Inferior parietal cortex (tissue), 1 donor: Measurements from ENCODE around the gene SMS.
"Not testable (repeated sequence)": the region's sequence is repeated elsewhere in the genome, so short reads cannot be mapped to it uniquely, and the experiment has no call there.

Source experiments
- DNase-seq: peaks from one replicate; pipeline ENCODE4 v3.0.0-alpha.2; 2016; ENCODE audit errors: extremely low spot score

SMS gene

DNA sequence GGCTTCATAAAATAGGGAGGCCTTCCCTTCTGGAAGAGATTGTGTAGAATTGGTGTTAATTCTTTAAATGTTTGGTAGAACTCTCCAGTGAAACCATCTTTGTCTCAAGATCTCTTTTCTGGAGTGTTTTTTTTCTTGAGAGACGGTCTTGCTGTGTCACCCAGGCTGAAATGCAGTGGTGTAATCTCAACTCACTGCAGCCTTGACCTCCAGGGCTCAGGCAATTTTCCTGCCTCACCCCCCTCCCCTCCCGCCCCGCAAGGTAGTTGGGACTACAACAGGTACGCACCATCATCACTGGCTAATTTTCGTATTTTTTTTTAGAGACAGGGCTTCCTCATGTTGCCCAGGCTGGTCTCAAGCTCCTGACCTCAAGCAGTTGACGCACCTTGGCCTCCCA is 12.1 kb downstream of the SMS start:
- no peak for DNase-seq

DNA sequence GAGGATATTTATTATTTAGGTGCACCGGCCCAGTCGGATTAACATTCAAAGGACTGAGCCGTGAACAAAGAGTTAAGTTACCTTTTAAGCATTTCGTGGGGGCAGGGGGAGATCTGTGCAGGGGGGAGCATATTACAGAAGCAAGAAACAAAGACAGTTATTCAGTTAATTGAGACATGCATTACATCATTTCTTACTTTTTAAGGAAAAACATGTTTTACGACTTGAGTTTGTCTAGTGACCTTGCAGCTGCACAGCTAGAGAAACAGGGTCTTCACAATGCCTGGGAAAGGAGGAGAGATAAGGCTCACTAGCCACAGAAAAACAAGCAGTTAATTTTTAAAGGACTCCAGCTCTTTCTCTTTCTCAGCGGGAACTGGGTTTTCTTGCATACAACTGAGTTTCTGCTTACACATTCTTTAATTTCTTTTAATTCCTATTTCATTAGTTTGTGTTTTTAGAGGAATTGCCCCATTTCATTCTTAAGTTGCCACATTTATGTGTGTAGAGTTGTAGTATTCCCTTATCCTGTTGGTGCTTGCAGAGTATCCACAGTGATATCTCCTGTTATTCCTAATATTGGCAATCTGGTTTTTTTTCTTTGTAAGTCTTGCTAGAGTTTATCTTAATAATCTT is 12.8 kb downstream of the SMS start:
- DNase-seq, result not testable (repeated sequence)

DNA sequence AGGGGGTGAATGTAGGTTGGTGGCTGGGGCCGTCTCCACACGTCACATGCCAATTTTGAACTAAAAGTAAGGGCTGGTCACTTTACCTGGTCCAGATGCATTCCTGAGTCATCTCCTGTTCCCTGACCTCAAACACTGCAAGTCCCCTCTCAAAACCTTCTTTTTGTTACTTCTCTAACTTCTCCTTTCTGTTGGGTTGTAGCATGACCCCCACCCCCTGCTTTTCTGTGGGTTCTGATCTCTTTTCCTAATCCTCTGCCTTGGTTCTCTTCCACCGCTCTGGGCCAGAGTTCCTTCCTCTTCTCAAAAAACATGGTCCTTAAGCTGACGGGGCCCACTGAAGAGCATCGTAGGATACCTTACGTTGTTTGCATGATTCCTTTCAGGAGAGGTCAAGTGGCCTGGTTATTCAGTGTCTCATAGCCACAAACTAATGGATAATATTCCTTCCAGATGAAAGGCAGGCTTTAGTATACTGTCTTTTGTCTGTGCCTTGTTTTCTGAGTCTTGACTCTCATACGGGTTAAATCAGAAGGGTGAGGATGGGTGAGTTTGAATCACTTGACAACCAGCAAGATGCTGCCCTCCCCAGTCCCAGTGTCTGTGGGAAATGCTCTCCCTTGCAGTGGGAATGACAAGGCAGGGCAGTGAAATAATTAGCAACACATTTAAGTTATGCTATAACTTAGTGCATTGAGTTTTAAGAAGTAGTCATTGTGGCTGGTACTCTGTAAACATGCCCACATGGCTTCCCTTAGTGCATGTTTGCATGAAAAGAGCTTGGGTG is 15.1 kb downstream of the SMS start:
- no peak for DNase-seq

DNA sequence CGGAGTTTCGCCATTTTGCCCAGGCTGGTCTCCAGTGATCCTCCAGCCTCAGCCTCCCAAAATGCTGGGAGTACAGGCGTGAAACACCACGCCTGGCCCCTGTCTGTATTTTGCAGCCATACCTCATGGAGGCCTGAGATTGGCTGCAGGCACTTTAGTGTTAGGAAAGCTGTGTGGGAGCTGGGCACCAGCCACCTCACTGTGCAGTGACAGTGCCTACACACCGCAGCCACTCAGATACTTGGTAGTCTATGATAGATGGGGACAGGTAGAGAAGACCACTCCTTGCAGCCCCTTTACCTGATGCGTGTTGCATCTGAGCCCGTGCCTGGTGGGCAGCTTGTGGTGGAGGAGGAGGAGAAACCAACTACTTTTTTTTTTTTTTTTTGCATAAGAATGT is 16.3 kb downstream of the SMS start:
- no peak for DNase-seq

DNA sequence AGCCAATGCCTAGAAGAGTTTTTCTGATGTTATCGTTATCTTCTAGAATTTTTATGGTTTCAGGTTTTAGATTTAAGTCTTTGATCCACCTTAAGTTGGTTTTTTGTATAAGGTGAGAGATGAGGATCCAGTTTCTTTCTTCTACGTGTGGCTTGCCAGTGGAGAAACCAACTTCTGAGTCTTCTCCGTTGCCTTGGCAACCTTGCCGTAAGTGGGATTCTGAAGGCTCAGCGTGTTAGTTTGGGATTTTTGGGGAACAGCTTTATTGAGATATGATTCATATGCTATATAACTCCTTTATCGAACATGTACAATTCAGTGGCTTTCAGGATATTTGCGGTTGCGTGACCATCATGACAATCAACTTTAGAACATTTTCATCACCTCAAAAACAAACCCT is 17.7 kb downstream of the SMS start:
- DNase-seq, result no peak

DNA sequence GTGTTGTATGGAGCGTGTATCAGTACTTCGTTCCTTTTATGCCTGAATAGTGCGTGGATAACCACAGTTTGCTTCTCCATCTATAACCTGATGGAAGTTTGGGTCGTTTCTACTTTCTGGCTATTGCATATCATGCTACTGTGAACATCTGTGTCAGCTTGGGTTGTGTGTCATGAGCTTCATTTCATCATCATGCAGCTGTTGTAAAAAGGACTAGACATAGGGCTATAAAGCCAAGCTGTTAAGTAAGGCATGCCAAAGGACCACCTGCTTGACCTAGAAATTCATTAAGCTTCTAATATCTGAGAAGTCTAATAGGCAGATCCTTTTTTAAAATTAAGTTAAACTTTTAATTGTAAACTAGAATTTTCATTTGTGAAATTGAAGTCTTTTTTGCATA is 18.4 kb downstream of the SMS start:
- no peak for DNase-seq

DNA sequence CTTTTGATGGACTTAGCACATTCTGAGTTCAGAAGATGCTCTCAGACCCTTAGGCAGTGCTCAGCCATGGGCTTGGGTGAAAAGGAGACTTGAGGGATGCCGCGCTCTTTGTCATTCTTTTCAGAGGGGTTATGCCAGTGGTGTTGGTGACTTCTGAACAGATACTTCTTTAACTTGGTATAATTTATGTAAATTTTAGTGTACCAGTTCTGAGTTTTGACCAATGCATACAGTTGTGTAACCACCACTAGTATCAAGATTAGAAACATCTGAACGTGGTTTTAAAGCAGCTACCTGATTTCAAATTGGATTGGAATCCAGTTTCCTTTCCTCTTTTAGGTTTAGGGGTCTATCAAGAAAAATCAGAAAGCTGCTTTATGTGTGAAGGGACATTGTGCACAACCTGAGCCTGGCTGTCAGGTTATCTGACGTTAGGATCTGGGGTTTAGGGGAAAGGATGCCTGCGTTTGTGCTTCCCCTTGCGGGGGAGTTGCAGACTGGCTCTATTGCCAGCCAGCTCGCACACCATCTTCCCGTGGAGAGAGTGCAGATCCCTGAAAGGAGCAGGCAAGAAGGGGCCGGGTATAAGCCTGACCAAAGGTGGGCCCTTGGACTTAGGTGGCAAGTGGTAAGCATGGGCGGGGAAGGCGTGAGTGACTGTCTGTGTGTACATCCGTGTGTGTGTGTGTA is 19.0 kb downstream of the SMS start:
- no peak for DNase-seq

DNA sequence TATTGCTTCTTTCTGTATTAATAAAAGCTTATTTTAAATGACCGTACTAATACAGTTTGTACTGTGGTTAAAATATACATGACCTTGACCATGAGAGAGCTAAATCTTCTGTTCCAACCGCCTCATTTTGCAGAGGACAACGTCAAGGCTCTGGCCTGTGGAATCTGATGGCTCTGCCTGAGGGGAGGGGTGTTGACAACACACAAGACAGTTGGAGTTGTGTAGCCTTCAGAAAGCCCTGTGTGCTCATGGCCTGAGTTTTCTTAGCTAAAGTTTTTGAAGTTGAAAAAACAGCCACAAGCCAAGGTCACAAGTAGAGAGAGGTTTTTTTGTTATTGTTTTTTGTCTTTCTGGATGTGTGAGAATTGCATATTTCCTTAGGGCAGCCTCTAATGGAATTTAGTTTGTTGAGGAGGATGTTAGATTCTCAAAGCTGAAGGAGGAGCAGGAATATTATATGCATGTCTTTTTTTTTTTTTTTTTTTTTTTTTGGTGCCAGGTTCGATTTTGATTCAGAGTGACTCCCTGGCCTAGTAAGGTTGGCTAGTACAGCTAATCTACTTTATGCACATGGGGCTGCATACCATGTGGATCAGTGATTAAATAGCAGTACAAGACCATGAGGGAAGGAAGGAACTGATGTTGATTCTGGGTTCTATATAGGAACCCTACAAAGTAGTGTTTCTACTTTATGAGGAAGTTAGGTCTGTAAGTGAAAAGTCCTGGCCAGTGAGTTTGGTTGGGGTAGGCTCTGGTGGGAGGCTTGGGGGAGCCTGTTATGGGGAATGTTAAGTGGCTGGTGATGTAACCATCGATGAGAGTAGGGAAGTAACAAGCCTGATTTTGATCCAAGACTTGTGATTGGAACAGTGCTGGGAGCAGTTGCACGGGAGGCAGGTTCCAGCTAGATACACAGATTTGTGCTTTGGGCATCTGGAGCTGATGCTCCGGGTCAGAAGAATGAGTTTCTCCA is 20.3 kb downstream of the SMS start:
- DNase-seq, result no peak

DNA sequence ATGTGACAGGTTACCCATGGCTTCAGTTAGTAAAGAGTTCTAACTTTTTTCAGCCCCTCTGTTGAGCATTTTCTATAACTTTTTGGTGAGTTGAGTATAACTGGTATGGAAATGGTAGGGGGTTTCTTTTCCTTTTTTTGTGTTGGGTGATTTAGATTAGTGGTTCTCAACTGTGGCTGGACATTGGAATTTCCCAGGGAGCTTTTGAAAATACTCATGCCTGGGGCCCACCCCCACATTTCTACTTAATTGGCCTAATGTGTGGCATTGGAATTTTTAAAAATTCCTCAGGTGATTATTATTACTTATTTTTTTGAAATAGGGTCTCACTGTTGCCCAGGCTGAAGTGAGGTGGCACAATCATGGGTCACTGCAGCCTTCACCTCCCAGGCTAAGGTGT is 21.9 kb downstream of the SMS start:
- no peak for DNase-seq

DNA sequence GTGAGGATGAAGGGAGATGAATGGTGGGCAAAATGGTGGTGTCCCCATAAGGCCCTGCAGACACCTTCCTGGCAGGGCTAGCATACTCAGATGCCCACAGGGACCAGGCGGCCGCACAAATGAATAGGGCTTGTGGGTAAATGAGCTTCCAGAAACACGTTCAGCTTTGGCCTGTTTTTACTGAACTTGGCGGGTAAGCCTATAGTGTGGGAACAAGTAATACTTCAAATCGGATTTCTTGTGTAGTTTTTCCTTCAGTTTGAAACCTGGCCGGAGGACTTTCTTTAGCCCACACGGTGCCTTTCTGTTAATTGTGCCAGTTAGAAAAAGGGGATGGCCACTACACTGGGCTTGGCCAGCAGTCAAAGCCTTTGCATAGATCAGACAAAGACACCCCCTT is 22.8 kb downstream of the SMS start:
- DNase-seq, result no peak

DNA sequence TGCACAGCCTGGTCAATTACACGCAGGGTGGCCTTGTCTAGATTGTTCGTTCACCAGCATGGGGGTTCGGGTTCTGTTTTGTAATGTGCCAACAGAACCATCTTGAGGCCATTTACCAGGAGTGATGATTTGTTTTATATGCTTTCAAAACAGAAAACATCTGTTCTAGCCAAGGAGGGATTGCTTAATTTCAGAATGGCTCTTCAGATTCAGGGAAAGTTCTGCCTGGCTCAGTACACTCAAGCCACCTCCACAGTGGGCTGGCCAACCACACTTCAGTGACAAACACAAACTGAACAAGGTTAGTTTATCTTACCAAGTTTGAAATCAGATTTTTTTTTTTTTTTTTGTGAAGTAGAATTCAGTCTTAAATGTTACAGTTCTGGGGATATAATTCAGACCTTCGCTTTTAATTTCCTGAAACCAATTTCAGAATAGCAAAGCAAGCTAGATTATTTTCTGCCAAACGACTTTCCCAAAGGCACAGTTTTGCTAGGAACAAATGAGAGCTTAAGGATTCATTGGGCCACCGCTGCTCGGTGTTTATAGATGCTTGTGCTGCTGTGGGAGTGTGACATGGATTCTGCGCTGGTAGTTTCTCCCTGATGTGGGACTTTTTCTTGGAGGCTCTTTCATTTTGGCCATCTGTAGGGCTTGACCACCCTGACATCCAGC is 23.4 kb downstream of the SMS start:
- DNase-seq, result no peak

DNA sequence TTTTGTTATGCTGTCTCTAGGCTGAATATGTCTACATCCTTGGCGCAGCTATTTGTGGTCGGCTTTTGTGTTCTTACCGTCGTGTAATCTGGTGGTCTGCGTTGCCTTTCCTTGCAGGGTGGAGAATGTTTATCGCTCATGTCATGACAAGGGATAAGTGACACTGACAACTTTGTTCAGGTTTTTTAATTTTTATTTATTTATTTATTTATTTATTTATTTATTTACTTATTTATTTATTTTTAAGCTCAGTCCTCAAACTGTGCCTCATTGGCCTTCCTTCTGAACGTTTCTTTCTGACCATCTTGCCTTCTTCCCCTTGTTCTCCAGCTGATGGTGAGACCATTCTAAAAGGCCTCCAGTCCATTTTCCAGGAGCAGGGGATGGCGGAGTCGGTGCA is 26.4 kb downstream of the SMS start:
- no peak for DNase-seq

DNA sequence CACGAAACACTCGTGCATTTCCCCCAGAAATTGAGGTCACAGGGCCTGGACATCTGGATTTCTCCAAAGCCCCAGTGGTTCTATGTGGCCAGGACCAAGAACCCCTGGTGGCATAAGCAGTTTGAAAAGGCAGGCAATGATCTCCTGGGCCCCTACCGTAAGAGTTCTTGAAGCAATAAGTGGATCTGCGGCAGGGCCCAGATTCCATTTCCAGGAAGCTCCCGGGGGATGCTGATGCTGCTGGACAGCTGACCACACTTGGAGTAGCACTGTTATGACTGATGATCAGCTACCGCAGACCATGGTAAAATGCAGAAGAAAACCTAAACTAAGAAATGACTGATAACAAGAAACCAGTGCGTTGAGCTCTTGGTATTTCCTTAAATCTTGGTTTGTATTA is 27.8 kb downstream of the SMS start:
- DNase-seq, result no peak

DNA sequence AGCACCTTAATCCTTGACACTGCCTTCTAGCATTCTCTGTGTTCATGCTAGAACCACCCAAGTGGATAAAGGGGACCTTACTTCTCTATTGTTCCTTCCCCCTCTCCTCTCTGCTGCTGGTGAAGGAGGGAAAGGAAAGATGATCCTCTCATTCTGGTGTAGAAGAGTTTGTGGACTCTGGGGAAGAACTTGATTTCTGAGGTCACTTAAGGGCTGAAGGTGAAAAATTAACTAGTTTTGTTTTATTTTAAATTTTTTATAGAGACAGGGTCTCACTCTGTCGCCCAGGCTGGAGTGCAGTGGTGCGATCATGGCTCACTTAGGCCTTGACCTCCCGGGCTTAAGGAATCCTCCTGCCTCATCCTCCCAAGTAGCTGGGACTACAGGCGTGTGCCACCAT is 29.8 kb downstream of the SMS start:
- no peak for DNase-seq

DNA sequence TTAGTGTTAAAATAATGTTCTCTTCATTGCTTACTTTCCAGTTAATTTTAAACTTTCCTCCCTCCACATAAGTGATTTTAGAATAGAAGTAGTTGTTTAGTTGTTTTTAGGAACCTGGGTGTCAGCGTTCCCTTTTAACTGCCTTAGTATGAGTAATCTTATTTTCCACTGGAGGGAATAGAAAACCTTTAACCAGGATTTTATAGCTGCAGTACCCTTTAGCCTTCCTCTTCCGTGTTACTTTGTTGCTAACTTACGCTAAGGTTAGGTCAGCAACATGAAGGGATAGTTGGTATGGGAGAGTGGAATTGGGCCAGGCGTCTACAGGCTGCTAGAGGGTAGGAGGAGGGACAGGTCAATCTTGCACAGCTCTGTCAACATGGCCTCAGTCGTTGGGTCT is 31.5 kb downstream of the SMS start:
- no peak for DNase-seq

DNA sequence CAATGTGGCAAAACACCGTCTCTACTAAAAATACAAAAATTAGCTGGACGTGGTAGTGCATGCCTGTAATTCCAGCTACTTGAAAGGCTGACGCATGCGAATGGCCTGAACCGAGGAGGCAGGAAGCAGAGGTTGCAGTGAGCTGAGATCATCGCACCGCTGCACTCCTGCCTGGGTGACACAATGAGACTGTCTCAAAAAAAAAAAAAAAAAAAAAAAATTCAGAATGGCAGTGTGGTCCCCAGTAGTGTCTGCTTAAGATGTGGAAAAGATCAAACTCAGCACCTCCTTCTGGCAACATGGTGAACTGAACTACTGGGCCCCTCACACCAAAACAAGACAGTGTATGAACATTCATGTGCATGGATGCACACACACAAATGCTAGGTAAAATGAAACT is 32.2 kb downstream of the SMS start:
- DNase-seq, result no peak

DNA sequence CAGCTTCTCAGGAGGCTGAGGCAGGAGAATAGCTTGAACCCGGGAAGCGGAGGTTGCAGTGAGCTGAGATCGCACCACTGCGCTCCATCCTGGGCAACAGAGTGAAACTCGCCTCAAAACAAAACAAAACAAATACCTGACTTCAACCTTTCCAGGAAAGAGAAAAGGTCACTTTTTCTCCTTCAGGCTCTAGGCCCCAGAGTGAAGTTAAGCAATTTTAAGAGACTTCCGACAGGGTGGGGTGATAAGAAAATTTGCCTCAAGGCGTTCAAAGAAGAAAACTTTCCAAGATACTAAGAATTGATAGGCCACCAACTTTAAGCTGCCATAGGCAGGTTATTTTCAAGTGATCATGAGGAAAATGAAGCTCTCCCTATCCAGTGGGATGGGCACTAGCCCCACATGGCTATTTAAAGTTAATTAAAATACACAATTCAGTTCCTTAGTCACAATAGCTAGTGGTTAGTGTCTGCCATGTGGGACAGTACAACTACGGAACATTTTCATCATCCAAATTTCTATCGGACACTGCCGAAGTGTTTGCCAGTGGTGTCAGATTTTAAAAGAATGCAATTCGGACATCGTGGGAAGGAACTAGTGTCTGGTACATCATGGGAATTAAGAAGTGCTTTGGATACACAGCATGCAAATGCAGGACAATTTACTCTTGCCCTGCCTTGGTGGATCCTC is 33.0 kb downstream of the SMS start:
- DNase-seq, result no peak

DNA sequence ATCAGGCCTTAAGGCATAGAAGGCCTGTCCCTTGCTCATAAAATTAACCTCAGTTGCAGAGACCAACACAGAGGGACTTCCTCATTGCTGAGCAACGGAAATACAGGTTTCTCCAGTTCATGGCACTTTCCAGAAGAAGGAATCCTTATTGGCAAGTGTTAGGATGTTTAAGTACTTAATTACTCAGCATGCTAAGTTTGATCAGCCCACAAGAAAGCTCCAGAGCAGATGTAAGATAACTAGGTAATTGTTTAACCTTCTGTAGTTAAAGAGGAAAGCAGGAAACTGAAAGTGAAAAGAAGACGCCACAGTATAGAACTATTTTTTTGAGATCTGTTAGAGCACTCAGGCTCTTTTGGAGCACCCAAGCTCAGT is 33.5 kb downstream of the SMS start:
- DNase-seq, result no peak

DNA sequence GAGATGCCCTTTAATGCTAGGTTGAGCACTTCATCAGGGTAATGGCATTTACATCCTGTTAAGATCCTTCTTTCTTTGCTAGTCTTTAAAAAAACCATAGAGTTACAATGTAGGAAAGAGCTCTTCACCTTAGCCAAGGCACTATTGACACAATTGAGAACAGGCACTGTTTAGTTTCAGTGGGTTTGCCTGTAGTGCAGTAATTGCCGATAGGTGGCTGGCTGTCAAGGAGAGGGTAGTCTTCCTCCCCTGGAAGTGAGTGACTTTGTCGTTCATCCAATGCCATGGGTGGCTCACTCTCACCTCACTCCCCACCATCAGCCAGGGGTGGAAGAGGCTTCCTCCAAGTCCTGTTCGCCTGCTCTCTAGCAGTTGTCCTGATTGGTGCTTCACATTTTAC is 34.7 kb downstream of the SMS start:
- no peak for DNase-seq

DNA sequence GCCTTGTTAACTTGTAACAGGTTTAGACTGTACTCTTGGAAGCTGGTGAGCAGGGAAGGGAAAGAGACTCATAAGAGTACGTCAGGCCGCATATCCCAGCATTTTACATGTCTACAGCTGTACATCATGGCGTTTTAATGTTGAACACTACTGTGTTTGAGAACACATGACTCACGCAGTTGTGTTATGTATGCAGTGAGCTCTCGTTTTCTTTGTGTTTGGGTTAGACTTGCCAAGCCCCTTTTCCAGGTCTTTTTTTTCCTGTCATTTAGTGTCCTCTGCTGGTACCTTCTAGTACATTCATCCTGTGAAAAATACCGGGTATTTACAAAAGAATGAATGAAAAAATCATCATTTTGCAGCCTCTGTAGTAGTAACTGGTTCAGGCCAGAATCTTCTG is 35.3 kb downstream of the SMS start:
- no peak for DNase-seq

DNA sequence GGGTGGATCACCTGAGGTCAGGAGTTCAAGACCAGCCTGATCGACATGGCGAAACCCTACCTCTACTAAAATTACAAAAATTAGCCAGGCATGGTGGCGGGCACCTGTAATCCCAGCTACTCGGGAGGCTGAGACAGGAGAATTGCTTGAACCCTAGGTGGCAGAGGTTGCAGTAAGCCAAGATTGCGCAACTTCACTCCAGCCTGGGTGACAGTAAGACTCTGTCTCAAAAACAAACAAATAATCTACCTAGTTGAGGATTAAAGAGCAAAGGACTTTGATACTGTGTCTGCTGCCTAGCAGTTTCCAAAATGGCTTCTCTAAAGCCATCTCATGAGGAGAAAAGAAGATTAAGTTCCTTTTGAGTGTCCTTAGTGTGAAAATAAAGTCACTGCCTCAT is 37.8 kb downstream of the SMS start:
- no peak for DNase-seq
